ENCODE data around the gene QKI.

- TF ChIP-seq CTCF (IDR thresholded peaks at IDR 0.05; ENCODE audit: borderline replicate concordance, extremely low read depth, low read length, poor library complexity, severe bottlenecking) (no peak), EZH2 (IDR thresholded peaks at IDR 0.05; ENCODE audit: borderline replicate concordance, low read depth, low read length, severe bottlenecking) (no peak)
Observed at GRCh38 chr6:163565140-163565539, 150.6 kb downstream of the QKI start.

Data from DND-41 (cell line).